ENCODE results near the gene GABRG3.

The GABRG3 gene

DNA sequence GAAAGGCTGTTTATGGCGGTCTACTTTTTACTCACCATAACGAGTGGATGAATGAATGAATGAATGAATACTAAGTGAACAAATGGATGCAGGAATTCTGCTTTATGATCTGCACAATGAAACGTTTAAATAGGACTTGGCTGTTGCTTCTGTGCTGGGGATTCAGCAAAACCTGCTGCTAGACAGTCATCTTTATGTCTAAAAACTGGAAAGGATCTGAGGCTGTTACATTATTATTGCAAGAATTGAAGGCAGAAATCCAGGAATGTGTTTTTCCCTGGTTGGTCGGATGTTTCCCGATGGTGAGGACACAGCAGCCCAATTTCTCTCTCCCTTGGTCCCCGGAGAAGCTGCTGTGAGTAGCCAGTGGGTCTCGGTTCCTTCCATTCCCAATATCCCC lies 94.2 kb downstream of the GABRG3 start:
- DNase-seq (ENCODE audit: low read depth) = no peak

DNA sequence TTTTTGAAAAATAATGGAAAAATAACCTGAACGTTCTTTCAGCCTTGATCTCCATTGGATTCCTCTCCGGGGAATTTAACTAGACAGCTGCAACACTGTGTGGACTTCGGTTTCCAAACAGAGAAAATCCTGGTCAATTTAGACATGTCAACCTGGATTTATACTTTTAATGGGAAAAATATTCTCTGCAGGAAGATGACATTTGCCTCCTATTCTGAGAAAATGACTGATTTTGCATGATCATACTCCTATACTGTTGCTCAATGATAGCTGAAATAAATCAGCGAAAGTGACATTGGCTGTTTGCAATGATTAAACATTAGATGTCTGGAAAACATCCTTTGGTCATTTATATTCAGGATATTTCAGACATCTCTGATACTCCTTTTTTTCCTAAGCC lies 94.8 kb downstream of the GABRG3 start:
- no peak for DNase-seq (ENCODE audit: low read depth)

- no peak for DNase-seq (ENCODE audit: low read depth)
Measured at GRCh38 chr15:27066446-27066845, 95.5 kb downstream of the GABRG3 start.

GRCh38 chr15:27067175-27067574 lies 96.2 kb downstream of the GABRG3 start:
- no peak for DNase-seq (ENCODE audit: low read depth)

DNA sequence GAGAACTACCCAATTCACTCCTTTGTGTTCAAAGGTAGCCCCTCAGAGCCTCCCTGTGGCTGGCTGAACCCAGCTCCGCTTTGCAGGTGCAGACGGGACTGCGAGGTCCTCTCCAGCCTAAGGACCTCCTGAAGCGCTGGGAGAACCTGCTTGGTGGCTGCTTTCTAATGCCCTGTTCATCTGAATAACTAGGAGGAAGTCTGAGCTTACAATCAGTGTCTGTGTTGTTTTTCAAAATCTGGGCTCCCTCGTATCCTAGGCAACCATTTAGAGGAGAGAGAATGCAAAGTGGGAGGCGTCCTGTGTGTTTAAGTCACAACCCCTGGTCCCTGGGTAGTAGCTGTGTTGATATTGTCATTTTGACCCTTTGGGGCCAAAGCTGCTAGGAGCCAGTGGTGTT lies 99.9 kb downstream of the GABRG3 start:
- no peak for DNase-seq (ENCODE audit: low read depth)

GRCh38 chr15:27074179-27074578 lies 103.2 kb downstream of the GABRG3 start:
- no peak for DNase-seq (ENCODE audit: low read depth)

GRCh38 chr15:27077790-27078189 lies 106.8 kb downstream of the GABRG3 start:
- DNase-seq (ENCODE audit: low read depth) = no peak

GRCh38 chr15:27081676-27082418 lies 110.9 kb downstream of the GABRG3 start:
- no peak for DNase-seq (ENCODE audit: low read depth)

GRCh38 chr15:27082526-27082925 lies 111.5 kb downstream of the GABRG3 start:
- DNase-seq (ENCODE audit: low read depth) = no peak

GRCh38 chr15:27084844-27085243 lies 113.9 kb downstream of the GABRG3 start:
- DNase-seq (ENCODE audit: low read depth) = no peak

GRCh38 chr15:27086149-27086548 lies 115.2 kb downstream of the GABRG3 start:
- no peak for DNase-seq (ENCODE audit: low read depth)

GRCh38 chr15:27086805-27087204 lies 115.8 kb downstream of the GABRG3 start:
- DNase-seq (ENCODE audit: low read depth) = no peak

DNA sequence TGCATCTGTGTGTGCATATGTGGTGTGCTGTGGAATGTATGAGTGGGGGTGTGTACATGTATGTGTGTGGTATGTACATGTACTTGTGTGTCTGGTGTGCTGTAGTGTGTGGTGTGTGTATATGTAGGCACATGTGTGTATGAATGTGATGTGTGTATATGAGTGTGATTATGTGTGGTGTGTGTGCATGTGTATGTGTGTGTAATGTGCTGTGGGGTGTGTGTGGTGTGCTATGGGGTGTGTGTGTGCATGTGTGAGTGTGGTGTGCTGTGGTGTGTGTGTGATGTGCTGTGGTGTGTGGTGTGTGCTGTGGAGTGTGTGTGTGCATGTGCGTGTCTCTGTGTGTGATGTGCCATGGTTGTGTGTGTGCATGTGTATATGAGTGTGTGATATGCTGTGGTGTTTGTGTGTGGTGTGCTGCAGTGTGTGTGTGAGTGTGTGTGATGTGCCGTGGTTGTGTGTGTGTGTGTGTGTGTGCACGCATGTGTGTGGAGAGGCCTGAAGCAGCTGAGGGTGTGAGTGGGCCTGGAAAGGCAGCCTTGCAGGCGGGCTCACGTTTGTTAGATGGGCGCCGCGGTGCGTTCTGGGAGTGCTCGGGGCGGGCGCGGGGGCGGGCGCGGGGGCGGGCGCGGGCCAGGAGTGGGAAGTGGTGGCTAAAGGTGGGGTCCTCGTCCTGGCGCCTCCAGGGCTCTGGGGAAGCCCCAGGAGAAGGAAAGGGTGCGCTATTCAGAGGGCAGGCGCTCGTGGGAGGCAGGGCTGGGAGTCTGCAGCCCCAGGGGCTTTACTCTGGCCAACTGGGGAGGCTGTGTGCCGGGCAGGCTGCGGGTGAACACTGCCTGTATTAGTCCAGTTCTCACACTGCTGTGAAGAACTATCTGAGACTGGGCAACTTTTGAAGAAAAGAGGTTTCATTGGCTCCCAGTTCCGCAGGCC lies 116.9 kb downstream of the GABRG3 start:
- DNase-seq (ENCODE audit: low read depth) = no peak

DNA sequence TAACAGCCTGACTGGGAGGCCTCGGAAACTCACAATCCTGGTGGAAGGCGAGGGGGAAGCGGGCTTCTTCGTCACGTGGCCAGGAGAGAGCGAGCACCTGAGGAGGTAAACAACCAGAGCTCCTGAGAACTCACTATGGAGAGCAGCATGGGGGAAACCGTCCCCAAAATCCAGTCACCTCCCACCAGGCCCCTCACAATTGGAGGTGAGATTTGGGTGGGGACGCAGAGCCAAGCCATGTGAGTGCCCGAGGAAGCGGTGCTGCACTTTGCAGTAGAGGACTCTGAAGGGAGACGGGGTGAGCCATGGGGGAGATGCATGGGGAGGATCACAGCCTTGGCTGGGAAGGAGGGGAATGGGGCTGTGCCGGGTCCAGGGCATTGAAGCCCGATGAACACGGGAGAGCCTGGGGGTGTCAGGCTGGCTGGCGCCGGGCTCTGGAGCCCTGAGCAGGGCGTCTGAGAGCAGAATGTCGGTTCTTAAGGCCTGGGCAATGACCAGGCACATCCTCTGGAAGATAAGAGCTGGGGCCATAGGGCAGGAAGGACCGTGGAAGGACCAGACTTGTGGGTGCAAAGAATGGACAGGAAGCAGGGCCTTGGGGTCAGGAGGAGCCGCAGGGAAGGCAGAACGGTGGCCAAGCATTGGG lies 117.7 kb downstream of the GABRG3 start:
- DNase-seq (ENCODE audit: low read depth) = no peak

GRCh38 chr15:27089233-27089586 lies 118.2 kb downstream of the GABRG3 start:
- DNase-seq (ENCODE audit: low read depth) = no peak

DNA sequence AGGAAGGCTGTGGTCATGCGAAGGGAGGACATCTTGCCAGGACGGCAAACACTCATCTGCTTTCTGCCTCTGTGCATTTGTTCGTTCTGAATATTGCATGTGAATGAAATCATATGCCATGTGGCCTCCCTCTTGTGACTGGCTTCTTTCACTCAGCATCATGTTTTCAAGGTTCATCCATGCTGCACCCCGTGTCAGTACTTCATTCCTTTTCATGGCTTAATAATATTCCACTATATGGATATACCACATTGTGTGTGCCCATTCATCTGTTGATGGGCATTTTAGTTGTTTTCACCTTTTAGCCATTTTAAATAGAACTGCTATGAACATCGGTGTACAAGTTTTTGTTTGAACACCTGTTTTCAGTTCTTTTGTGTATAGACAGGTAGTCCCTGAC lies 118.7 kb downstream of the GABRG3 start:
- no peak for DNase-seq (ENCODE audit: low read depth)

GRCh38 chr15:27091270-27091940 lies 120.4 kb downstream of the GABRG3 start:
- DNase-seq (ENCODE audit: low read depth) = no peak

- DNase-seq (ENCODE audit: low read depth) = no peak
Measured at GRCh38 chr15:27092390-27092789, 121.4 kb downstream of the GABRG3 start.

GRCh38 chr15:27094235-27094634 lies 123.3 kb downstream of the GABRG3 start:
- DNase-seq (ENCODE audit: low read depth) = no peak

- no peak for DNase-seq (ENCODE audit: low read depth)
Measured at GRCh38 chr15:27095886-27096624, 125.1 kb downstream of the GABRG3 start.

- no peak for DNase-seq (ENCODE audit: low read depth)
Measured at GRCh38 chr15:27097506-27097905, 126.5 kb downstream of the GABRG3 start.

DNA sequence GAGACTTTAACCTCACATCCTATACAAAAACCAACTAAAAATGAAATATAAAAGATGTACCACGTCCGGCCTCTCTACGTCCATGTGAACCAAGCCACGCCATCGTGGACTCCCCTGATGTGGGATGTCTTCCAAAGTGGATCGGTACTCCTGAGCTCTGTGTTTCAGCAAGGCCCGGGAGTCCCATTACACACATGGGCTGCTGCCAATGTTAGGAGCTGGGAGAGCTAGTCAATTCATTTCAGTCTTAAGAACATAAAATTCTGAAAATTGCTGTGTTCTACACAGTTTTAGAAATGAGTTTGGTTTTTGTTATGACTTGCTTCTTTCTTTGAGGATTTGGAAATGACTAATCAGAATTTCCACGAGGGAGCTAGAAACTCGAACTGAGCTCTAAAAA lies 131.0 kb downstream of the GABRG3 start:
- no peak for DNase-seq (ENCODE audit: low read depth)
